Lower leg skin (tissue), 4 donors: ENCODE measurements around the gene GALNT7. TPM values are rescaled to one million over a fixed set of nuclear protein-coding genes. Genes with fewer than 3 reads are reported as not detected.

Experiments used
- DNase-seq, 2 donors: peaks; one replicate each; pipeline ENCODE4 v3.0.0-alpha.2; 2019; ENCODE audit warnings: low spot score in 2 of 2
- H3K4me3 ChIP-seq: fragments of 200-600 bp; sonication (generic); 2 replicates; pipeline ENCODE4 v1.5.1; 2017; ENCODE audit warnings: mild to moderate bottlenecking, low read depth; ENCODE audit not compliant: poor library complexity, severe bottlenecking
- CTCF ChIP-seq, 3 donors: fragments of 450-650 bp; IDR thresholded peaks; one replicate each; pipeline ENCODE4 v1.5.1; 2016; ENCODE audit warnings: antibody characterized with exemption in 3 of 3, mild to moderate bottlenecking in 3 of 3, moderate library complexity in 2 of 3
- POLR2A ChIP-seq, 2 donors: fragments of 450-650 bp; IDR thresholded peaks; one replicate each; pipeline ENCODE4 v1.6.1; 2016 to 2017; ENCODE audit warnings: antibody characterized with exemption in 2 of 2, mild to moderate bottlenecking in 1 of 2, moderate library complexity in 1 of 2
- WGBS, 2 donors: methylation state at CpG; one replicate each; pipeline ENCODE4 v1.1.5; 2018; 5-methylcytosine and 5-hydroxymethylcytosine counted together
- intact Hi-C: fragments of 100-400 bp; cut with DNase I; formaldehyde crosslinking; loops from one replicate; pipeline ENCODE4 v1.15.0; 2023; ENCODE audit warnings: low total_unique reads
- total RNA-seq, 4 donors: library from RNA; depleted of rRNA; stranded (reverse); fragments of >200 nt; gene quantifications; one replicate each; pipeline ENCODE4 v1.1.0, GENCODE V29; 2016

Gene GALNT7
- total RNA-seq, 4 donors from 2014 or later, result 2.3 to 14.0 (median 12.5) TPM

- no peak for DNase-seq
- 88 to 95% methylated on average over 3 of the region's 3 CpGs for WGBS, 2 donors
- H3K4me3 ChIP-seq, result no peak overlapping the region
- intact Hi-C loops, result no loop called here
- TF ChIP-seq CTCF (IDR thresholded peaks at IDR 0.05), result no peak
- no peak for TF ChIP-seq POLR2A (IDR thresholded peaks at IDR 0.05)
These were observed 66.4 kb downstream of the GALNT7 start for GRCh38 chr4:173235050-173235449.

GRCh38 chr4:173236301-173236700, 67.7 kb downstream of the GALNT7 start:
- no peak for DNase-seq
- no peak overlapping the region for H3K4me3 ChIP-seq
- TF ChIP-seq POLR2A (IDR thresholded peaks at IDR 0.05), result no peak
- no peak for TF ChIP-seq CTCF (IDR thresholded peaks at IDR 0.05)
- intact Hi-C loops, result no loop called here
- 62 to 75% methylated on average over 3 of the region's 3 CpGs for WGBS, 2 donors

- DNase-seq, result no peak
- no peak for TF ChIP-seq POLR2A (IDR thresholded peaks at IDR 0.05)
- intact Hi-C loops, result no loop called here
- WGBS, 2 donors, result 29 to 34% methylated on average over 2 of the region's 2 CpGs
- no peak overlapping the region for H3K4me3 ChIP-seq
These were observed 68.5 kb downstream of the GALNT7 start for GRCh38 chr4:173237152-173237551.

GRCh38 chr4:173237762-173238161, 69.2 kb downstream of the GALNT7 start:
- TF ChIP-seq CTCF (IDR thresholded peaks at IDR 0.05) (no peak), POLR2A (IDR thresholded peaks at IDR 0.05) (no peak)
- WGBS, 2 donors, result 75% methylated on average over 2 of the region's 2 CpGs
- intact Hi-C loops, result no loop called here
- DNase-seq, result no peak
- H3K4me3 ChIP-seq, result no peak overlapping the region

- TF ChIP-seq POLR2A (IDR thresholded peaks at IDR 0.05) (no peak), CTCF (IDR thresholded peaks at IDR 0.05) (no peak)
- H3K4me3 ChIP-seq, result no peak overlapping the region
- intact Hi-C loops, result no loop called here
- DNase-seq, result no peak
These were observed 72.1 kb downstream of the GALNT7 start for GRCh38 chr4:173240696-173241095.

DNA sequence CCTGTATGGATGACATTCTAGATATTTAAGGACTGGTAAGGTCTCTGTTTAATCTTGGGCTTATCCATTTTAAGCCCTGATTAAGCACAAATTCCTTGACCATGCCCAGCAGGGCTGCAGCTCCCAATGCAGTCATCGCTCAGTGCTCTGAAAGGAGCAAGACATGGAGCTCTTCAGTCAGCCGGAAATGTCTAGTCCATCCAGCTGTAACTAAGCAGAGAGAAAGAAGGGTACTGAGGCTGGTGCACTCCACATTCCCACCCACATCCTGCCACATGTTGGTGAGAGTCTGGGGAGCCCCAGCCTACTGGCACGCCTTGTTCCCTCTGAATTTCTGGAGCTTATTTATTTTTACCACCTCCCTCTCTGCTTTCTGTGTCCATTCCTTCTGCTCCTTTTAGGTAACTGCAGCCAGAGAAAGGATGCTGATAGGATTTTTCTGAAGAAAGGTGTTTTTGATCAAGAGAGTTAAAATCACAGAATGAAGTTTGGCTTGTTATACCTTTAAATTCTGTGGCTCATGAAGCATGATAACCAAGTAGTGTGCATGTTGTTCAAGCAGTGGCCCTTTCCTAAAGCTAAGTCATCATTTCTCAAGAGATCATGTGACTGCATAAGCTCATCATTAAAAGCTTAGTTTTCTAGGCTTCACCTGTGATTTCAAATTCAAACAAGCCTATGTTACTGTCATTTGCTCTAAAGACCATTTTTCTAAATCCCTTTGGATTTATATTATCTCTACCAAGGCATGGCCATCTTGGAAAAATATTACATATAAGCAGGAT, 74.0 kb downstream of the GALNT7 start:
- TF ChIP-seq POLR2A (IDR thresholded peaks at IDR 0.05), result no peak
- TF ChIP-seq CTCF (IDR thresholded peaks at IDR 0.05), result no peak
- no peak overlapping the region for H3K4me3 ChIP-seq
- intact Hi-C loops, result no loop called here
- no peak for DNase-seq
- 89 to 97% methylated on average over 3 of the region's 3 CpGs for WGBS, 2 donors
